Measurements from ENCODE around the gene M1AP. TPM values are rescaled to one million over a fixed set of nuclear protein-coding genes. Genes with fewer than 3 reads are reported as not detected.
"Not testable (repeated sequence)": the region's sequence is repeated elsewhere in the genome, so short reads cannot be mapped to it uniquely, and the experiment has no call there.

Gene M1AP
- total RNA-seq, 1 donor from 2014 or later: not detected

DNA sequence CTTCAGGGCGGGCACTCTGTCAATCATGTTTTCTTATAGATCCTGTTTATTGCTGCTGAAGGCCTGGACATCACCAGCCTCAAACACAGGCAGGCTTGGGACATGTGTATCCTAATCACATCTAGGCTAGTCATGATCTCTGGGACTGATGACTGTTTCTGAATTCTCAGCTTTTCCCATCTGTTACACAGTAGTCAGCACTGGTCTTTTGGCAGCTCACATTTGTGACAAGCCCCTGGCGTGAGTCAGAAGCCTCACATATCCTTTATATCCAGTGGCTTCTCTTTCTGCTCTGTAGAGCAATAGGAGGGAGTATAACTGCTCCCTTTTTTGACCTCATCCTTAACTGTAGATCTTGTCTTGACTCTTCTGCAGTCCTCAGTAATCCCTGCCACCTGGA lies 10.4 kb upstream of the M1AP start:
- intact Hi-C loops (cut with DNase I): loop anchor here (10.0 kb wide), 1 partner anchor 154 kb away; the partner anchor contains the start of gene PCGF1

DNA sequence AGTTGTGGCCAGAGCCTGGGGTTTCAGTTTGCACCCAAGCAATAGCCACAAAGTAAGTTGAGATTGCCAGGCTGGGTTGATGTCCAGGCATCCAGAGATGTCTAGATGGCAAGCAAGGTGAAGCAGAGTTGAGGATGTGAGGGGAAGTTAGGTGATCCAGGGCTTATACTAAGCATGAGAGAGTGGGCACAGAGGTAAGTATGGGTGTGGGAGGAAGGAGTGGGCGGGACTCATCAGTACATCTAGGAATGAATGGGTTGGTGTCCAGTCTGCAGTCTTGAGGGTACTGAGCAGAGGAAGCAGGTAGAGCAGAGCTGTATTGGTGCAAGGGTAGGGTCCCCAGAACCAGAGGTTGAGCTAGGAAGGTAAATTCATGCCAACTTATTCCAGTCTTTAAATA lies 7.4 kb upstream of the M1AP start:
- DNase-seq (ENCODE audit: missing footprints) (no peak), ATAC-seq (no peak)
- intact Hi-C loops (cut with DNase I): loop anchor here (10.0 kb wide), 1 partner anchor 151 kb away; the partner anchor contains the start of gene PCGF1

More for the DNA sequence above, 10.4 kb upstream of the M1AP start:
- DNase-seq (ENCODE audit: missing footprints): no peak
- no peak for ATAC-seq

DNA sequence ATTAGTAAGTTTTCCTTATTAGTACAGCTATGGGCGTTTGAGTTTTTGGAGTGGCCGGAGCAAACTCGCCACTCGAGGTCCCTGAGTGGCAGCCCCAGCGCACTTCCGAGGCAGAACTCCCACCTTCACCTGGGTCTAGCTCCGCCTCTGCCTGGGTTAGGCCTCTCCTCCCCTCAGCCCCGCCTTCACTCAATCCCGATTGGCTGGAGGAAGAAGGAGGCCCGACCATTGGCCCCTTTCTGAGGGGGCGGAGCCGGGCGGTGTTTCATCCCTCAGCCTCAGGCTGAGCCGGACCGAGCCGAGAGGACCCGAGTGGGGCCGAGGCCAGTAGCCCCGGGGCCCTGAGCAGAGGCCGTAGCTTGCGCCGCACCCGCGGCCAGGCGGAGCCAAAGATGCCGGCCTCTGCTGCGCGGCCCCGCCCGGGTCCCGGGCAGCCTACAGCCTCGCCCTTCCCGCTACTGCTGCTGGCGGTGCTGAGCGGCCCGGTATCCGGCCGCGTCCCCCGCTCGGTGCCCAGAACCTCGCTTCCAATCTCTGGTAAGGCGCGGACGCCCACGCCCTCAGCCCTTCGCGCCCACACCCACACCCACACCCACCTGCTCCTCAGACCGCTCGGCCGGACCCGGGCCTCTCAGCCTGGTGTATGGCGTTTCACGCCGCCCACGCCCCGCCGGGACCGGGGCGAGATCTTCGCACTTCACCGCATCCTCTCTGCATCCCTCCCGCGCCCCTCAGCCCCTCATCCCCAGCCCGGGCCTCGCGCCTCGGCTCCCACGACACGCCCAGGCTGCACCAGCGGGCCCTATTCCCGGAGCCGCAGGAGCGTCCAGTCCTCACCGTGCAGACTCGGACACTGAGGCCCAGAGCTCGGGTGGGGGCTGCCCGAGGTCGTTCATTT lies 6.1 kb upstream of the M1AP start, which contains the start of gene SEMA4F:
Gene SEMA4F (plus strand): TSS at position 263 of the 898 bp plus-strand sequence. CDS start 130 bp downstream, at position 393.
- intact Hi-C loops (cut with DNase I): loop anchor here (10.0 kb wide), 1 partner anchor 149 kb away; the partner anchor contains the start of gene PCGF1
- DNase-seq (ENCODE audit: missing footprints) (peak; percentile 97), ATAC-seq (peak; percentile 99)

DNA sequence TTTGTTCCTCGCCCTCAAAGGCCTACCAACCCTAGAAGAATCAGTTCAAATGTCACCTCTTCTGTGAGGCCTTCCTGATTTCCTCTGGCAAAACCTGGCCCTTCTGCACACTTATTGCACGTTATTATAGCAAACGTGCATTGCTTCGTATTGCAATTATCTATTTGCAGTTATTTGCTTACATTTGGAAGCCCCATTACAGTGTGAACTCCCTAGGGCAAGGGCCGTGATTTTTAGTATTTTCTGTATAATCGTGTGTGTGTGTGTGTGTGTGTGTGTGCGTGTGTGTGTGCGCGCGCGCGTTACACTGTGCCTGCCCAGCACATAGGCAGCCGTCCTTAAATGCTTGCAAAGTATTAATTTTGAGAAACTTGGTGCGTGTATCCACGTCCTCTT lies 5.5 kb upstream of the M1AP start:
- intact Hi-C loops (cut with DNase I): loop anchor here (10.0 kb wide), 1 partner anchor 149 kb away; the partner anchor contains the start of gene PCGF1
- DNase-seq (ENCODE audit: missing footprints): no peak
- peak; percentile 0 for ATAC-seq

DNA sequence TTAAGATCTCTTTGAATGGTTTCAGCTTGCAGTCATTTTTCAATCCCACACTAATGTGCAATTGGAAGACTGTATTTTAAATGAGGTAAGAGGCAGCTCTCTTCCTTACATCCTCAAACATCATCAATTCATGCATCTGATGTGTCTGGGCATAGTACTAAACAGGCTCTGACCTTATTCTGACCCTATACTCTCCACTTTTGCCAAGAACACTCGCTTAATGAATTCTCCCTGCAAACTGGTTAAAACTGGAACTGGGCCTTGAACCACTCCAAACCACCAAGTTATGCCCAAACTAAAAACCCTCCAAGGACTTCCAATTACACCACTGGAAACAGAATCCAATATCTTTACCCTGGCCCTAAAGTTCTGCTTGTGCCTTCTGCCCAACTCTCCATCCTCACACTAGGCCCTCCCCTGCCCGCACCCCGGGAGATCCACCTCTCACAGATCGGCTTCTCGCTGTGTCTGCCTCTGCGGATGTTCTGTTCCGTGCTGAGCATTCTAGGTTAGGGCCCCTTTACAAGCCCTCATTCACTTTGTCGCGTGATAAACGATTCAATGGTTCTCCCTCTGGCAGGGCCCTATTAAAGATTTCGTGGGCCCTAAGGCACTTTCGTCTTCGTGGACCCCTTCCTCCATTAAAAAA lies 1.2 kb downstream of the M1AP start:
- DNase-seq (ENCODE audit: missing footprints): no peak
- ATAC-seq: no peak
- intact Hi-C loops (cut with DNase I): no loop called here

DNA sequence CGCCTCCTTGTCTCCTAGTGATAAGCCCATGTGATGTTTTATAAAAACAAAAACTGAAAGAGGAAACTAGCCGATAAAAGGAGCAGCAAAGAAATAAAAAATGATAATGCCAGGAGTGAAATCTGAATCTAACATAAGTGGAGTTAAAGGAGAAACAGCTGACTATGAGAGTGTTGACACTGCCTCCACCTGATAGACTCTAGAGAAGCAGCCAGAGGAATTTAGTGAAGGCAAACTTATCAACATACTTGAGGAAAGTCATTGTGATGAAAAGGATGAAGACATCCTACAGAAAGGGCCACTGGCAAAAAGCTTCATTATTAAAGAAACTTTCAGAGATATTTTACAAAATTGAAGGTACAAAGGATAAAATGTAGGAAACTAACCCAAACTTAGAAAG lies 1.9 kb downstream of the M1AP start:
- no peak for ATAC-seq

DNA sequence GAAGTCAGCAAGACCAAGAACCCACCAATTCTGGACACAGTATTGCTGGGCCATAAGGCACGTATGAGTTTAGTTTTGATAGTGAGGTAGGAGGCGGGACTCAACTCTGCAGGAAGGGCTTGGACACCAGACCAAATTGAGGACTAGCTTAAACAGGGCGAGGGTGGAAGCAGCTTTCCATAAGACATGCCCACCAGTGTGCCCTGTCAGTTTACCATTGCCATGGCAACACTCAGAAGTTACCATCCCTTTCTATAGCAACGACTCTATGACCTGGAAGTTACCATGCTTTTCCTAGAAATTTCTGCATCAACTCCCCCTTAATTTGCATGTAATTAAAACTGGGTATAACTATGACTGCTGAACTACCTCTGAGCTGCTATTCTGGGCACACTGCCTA lies 2.8 kb downstream of the M1AP start:
- DNase-seq (ENCODE audit: missing footprints): no peak
- intact Hi-C loops (cut with DNase I): no loop called here
- no peak for ATAC-seq

More for the DNA sequence above, 1.9 kb downstream of the M1AP start:
- intact Hi-C loops (cut with DNase I): no loop called here
- no peak for DNase-seq (ENCODE audit: missing footprints)

DNA sequence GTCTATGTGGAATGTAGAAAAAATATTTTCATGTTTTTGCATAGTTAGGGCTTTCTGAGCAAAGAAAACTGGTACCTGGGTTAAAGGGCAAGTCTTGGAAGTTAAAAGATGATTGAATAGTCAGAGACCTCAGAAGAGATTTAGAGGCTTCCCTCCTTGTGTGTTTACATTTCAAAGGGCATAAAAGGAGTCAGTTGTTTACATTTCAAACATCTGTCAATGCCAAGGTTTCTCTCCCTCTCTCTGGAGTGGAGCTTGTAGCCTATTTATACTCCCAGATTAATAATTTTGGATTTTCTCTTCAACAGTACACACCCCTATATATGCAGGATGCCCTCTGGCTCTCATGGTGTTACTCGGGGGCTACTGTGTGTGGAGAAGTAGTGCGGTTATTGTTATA lies 8.6 kb downstream of the M1AP start:
- intact Hi-C loops (cut with DNase I): no loop called here
- ATAC-seq: no peak
- no peak for DNase-seq (ENCODE audit: missing footprints)

DNA sequence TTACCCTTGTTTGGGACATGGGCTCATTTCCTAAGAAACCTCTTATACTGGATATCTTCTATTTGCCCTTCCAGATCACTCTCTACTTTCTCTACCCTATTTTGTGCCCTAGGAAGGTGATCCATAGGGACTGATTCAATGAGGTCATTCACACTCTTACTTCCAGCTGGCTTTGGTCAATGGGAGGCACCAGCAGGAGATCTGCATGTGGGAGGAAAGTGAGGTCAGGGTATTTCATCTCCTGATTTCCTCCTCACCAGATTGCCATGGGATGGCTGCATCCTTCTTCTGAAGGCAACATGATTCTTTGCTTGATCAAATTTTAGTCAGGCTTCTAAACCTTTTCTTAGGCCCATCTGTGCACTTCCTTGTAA lies 15.2 kb downstream of the M1AP start:
- no peak for DNase-seq (ENCODE audit: missing footprints)
- ATAC-seq: peak; percentile 72
- intact Hi-C loops (cut with DNase I): no loop called here

DNA sequence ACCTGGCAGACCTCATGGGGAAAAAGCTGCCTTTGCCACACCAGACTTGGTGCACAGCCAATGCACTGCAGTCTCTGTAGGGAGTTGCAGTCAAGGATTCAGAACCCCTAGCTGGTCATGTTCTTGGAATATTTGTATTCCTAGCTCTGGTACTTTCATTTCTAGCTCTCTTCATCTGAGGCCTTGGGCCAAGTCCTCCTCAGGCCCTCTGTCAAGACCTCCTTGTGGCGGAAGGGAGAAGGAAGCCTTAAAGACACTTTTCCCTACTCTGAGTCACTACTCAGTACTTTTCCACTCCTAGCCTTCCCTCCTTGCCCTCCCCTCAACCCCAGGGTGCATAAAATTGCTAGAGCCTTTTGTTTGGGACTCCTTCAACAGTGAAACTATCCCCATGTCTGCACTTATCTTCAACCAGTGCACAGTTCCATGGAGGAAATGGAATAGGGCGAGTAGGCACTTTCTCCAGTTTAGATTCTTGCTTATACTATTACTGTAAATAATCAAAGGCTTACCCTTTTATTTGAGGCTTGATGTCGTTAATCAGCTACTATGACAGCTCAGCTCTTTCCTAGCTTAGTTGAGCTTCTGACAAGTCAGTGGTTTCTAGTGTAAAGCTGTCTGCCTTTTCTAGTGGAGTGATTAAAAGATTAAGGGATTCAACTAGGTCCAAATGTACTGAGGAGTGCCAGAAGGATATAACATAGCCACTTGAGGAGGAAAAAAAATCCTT lies 15.8 kb downstream of the M1AP start:
- peak; percentile 72 for ATAC-seq
- DNase-seq (ENCODE audit: missing footprints): no peak
- intact Hi-C loops (cut with DNase I): no loop called here

DNA sequence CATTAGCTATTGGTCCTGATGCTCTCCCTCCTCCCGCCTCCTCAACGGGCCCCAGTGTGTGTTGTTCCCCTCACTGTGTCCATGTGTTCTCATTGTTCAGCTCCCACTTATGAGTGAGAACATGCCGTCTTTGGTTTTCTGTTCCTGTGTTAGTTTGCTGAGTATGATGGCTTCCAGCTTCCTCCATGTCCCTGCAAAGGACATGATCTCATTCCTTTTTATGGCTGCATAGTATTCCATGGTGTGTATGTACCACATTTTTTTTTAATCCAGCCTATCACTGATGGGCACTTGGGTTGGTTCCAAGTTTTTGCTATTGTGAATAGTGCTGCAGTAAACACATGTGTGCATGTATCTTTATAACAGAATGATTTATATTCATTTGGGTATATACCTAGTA lies 17.7 kb downstream of the M1AP start:
- DNase-seq (ENCODE audit: missing footprints); ATAC-seq; intact Hi-C loops (cut with DNase I): not testable (repeated sequence)

DNA sequence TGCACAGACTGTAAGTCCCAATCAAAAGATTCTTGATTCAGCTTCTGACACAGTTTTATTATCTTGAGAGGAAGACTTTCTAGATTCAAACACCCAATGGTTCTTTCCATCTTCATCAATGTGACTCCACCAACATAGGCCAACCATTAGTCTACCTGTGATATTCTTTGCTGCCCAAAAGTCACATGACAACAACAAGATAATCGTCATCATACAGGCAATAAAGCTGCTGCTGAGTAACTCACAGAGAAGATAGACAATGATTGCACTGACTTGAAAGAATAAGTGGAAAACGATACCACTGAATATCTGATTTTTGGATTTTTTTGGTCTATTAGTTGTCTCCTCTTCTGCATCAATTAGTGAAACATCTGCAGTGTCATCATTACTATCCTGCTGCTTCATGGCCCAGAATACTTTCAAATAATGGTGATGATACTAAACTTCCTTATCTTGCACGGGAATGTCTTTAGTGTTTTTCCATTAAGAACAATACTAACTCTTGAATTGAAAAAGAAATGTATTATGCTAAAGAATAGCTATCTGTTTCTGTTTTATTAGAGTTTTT lies 19.5 kb downstream of the M1AP start:
- intact Hi-C loops (cut with DNase I): no loop called here
- no peak for DNase-seq (ENCODE audit: missing footprints)
- ATAC-seq: no peak

DNA sequence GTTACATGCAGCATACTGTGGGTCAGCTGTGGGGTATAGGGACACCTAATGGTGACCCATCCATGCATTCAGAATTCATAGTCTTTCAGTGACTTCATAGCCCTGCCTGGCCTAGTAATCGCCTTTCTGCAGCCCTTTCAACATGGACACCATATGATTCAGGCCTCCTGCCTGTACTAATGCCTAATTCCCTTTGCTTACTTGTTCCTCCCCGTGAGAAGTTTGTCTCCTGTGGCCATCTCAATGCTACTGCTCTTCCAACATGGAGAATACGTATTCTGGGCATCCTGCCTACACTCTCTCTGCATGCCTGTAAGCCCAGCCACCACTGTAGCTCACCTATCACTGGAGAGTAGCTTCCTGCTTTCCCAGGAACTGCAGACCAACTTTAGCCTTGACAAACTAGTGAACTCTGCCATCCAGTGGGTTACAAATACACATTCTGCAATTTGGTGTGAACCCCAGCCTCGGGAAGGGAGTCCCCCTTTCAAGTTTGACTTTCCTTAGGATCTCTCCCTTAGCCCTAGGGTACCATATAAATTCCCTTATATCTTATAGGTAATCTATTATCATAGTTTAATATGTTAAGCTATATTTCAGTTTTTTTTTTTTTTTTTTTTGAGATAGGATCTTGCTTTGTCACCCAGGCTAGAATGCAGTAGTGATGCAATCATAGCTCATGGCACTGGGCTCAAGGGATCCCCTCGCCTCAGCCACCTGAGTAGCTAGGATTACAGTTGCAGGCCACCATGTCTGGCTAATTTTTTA lies 22.3 kb downstream of the M1AP start:
- no peak for DNase-seq (ENCODE audit: missing footprints)
- intact Hi-C loops (cut with DNase I): no loop called here
- no peak for ATAC-seq

DNA sequence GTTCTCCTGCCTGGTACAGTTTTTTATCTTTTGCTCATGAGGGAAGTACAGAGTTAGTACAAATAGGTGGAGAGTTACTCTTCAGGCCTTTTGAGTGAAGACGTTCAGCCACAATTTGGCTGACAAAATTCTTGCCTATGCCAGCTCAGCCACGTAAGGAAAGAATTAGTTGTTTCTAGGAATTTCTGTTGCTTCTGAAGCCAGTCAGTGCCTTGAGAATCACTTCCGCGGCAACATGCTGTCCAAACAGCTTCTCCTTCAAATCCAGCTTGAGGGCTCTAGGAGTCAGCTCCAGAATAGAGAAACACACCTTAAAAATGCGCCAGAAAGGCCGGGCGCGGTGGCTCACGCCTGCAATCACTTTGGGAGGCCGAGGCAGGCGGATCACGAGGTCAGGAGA lies 27.5 kb downstream of the M1AP start:
- DNase-seq (ENCODE audit: missing footprints): no peak
- intact Hi-C loops (cut with DNase I): no loop called here
- no peak for ATAC-seq

DNA sequence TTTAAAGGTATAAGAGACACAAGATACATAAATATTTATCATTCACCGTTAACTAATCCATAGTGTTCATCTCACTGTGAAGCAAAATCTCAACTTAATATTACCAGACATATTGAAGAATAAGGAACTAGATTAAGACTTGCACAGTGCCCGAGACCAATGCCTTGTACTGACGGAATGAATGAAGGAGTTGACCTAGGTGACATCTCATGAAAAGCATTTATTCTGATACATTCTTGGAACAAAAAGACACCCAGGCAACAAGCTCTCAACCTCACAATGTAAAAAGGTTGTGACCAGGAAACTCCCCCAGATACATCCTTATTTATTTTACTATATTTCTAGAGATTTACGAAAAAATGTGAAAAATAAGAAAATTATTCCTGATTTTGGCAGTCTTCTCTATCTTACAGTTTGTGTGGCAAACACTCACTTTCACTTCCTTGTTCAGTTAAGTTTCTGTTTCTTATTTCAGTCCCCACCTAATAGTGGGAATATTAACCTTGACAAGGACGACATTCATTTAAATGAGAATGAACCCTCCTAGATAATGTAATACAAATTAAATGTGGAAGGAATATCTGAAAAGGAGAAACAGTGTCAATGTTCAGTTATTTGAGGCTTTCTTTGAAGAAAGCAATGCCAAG lies 28.4 kb downstream of the M1AP start:
- intact Hi-C loops (cut with DNase I): no loop called here
- DNase-seq (ENCODE audit: missing footprints): no peak
- no peak for ATAC-seq

DNA sequence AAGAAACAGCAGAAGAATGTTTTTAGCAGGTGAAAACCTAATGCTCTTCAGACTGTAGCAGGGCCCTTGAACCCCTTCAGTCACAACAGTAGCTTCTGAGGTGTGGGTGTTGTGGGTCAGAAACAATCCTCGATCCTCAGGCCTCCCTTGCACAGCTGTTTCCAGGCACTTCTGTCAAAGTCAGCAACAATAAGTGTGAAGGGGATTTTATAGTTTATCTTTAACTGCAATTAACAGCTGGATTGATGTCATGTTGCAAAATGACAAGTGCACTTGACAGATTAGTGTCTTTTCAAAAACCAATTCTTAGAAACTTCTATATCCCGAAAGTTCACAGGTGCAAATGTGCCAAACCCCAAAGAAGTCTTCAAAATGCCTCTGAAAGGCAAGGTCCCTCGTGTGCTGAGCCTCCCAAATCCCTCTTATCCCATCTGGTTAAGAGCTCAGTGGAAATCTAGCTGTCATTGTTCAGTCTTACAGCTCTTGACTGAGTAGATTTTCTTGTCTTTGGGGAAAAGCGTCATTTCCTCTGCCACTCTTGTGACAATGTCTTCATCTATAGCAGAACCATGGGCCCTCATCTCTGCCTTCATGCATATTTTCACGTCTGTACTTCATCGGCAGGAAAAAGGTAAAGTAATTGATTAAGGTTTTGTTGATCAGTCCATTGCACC lies 29.6 kb downstream of the M1AP start:
- ATAC-seq: no peak
- intact Hi-C loops (cut with DNase I): no loop called here
- no peak for DNase-seq (ENCODE audit: missing footprints)

DNA sequence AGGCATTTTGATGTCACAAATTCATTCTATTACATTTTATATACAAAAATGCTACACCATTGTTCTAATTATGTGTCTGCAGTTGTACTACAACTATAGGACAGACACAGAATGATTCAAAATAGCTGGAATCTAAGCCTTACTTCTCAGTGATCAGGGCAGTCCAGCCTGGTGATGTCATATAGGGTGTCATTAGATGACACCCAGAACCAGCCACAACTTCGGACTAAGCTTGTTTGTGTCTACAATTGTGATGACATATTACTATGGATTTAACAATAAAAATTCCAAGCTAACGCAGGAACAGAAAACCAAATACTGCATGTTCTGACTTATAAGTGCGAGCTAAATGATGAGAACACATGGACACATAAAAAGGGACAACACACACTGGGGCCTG lies 31.0 kb downstream of the M1AP start:
- no peak for DNase-seq (ENCODE audit: missing footprints)
- intact Hi-C loops (cut with DNase I): no loop called here
- ATAC-seq: no peak
